ENCODE results near the gene CD9. TPM values are rescaled to one million over a fixed set of nuclear protein-coding genes. Genes with fewer than 3 reads are reported as not detected.

CD9 gene
- total RNA-seq, 3 donors from 2014 or later (not counting 1 experiment from before 2014, with no cell fraction given): 2.1 to 55.9 (median 8.0) TPM

GRCh38 chr12:6266971-6267721 lies 66.9 kb downstream of the CD9 start:
- H3K27ac ChIP-seq (ENCODE audit: low read length): no peak overlapping the region
- 43% methylated on average over 8 of the region's 12 CpGs for WGBS (ENCODE audit: insufficient coverage)
- no peaks in the 10 kb centered on the region for H3K9me3 ChIP-seq (ENCODE audit: control insufficient read depth, insufficient read depth, low read length)
- ATAC-seq (peak in 2 of 3 donors; percentile 29 to 45), DNase-seq (no peak)
- no peak overlapping the region for H3K4me3 ChIP-seq (ENCODE audit: low read length)
- intact Hi-C loops (cut with micrococcal nuclease): loop anchor here (5.0 kb wide), 1 partner anchor 55 kb away; no protein-coding TSS in a partner anchor
- Mint-ChIP-seq H3K4me3 (no peak overlapping the region), H3K27me3 (ENCODE audit: low read depth in 2 of 2) (peaks cover 0 to 5% of the 10 kb centered on the region in 2 donors), H3K9me3 (no peaks in the 10 kb centered on the region), H3K4me1 (peaks cover 0 to 5% of the 10 kb centered on the region in 2 donors), H3K27ac (no peak overlapping the region), H3K36me3 (no peaks in the 10 kb centered on the region)
- no peaks in the 10 kb centered on the region for H3K36me3 ChIP-seq (ENCODE audit: control insufficient read depth, insufficient read depth, low read length)
- no peaks in the 10 kb centered on the region for H3K4me1 ChIP-seq (ENCODE audit: control insufficient read depth, insufficient read depth, low read length)
- no peak for TF ChIP-seq CTCF (IDR thresholded peaks at IDR 0.05)
- no peaks in the 10 kb centered on the region for H3K27me3 ChIP-seq (ENCODE audit: control insufficient read depth, insufficient read depth, low read length)

- H3K9me3 ChIP-seq (ENCODE audit: control insufficient read depth, insufficient read depth, low read length): no peaks in the 10 kb centered on the region
- Mint-ChIP-seq H3K9me3 (no peaks in the 10 kb centered on the region), H3K4me3 (no peak overlapping the region), H3K27me3 (ENCODE audit: low read depth in 2 of 2) (peaks cover 0 to 5% of the 10 kb centered on the region in 2 donors), H3K36me3 (no peaks in the 10 kb centered on the region), H3K27ac (no peak overlapping the region), H3K4me1 (no peaks in the 10 kb centered on the region)
- ATAC-seq (no peak), DNase-seq (no peak)
- H3K27me3 ChIP-seq (ENCODE audit: control insufficient read depth, insufficient read depth, low read length): no peaks in the 10 kb centered on the region
- H3K4me1 ChIP-seq (ENCODE audit: control insufficient read depth, insufficient read depth, low read length): no peaks in the 10 kb centered on the region
- 91% methylated on average over 9 of the region's 10 CpGs for WGBS (ENCODE audit: insufficient coverage)
- no peak overlapping the region for H3K27ac ChIP-seq (ENCODE audit: low read length)
- no peaks in the 10 kb centered on the region for H3K36me3 ChIP-seq (ENCODE audit: control insufficient read depth, insufficient read depth, low read length)
- no peak for TF ChIP-seq CTCF (IDR thresholded peaks at IDR 0.05)
- intact Hi-C loops (cut with micrococcal nuclease): loop anchor here (5.0 kb wide), 1 partner anchor 56 kb away; no protein-coding TSS in a partner anchor
- no peak overlapping the region for H3K4me3 ChIP-seq (ENCODE audit: low read length)
Measured at GRCh38 chr12:6268484-6269157, 68.4 kb downstream of the CD9 start.

GRCh38 chr12:6269986-6270385 lies 69.8 kb downstream of the CD9 start:
- WGBS (ENCODE audit: insufficient coverage): 93% methylated on average over 16 of the region's 16 CpGs
- H3K27me3 ChIP-seq (ENCODE audit: control insufficient read depth, insufficient read depth, low read length): no peaks in the 10 kb centered on the region
- H3K27ac ChIP-seq (ENCODE audit: low read length): no peak overlapping the region
- TF ChIP-seq CTCF (IDR thresholded peaks at IDR 0.05): no peak
- H3K4me3 Mint-ChIP-seq: no peak overlapping the region
- no peaks in the 10 kb centered on the region for H3K4me1 ChIP-seq (ENCODE audit: control insufficient read depth, insufficient read depth, low read length)
- H3K27me3 Mint-ChIP-seq (ENCODE audit: low read depth in 2 of 2): peaks cover 4 to 8% of the 10 kb centered on the region in 2 donors
- no peak overlapping the region for H3K27ac Mint-ChIP-seq
- H3K4me1 Mint-ChIP-seq: no peaks in the 10 kb centered on the region
- H3K36me3 ChIP-seq (ENCODE audit: control insufficient read depth, insufficient read depth, low read length): no peaks in the 10 kb centered on the region
- H3K9me3 ChIP-seq (ENCODE audit: control insufficient read depth, insufficient read depth, low read length): no peaks in the 10 kb centered on the region
- H3K36me3 Mint-ChIP-seq: no peaks in the 10 kb centered on the region
- intact Hi-C loops (cut with micrococcal nuclease): loop anchor here (5.0 kb wide), 1 partner anchor 58 kb away; no protein-coding TSS in a partner anchor
- no peak for DNase-seq
- no peaks in the 10 kb centered on the region for H3K9me3 Mint-ChIP-seq
- no peak for ATAC-seq
- H3K4me3 ChIP-seq (ENCODE audit: low read length): no peak overlapping the region
